Hematopoietic multipotent progenitor cell treated with erythropoietin and hydrocortisone succinate and interleukin-3 and kit ligand, for 15 days (in vitro differentiated cells): ENCODE data around the gene C5orf58.

ENCODE experiments used
- DNase-seq: peaks from one replicate; pipeline ENCODE4 v3.0.0-alpha.2; 2015; ENCODE audit warnings: low spot score

The C5orf58 gene

DNA sequence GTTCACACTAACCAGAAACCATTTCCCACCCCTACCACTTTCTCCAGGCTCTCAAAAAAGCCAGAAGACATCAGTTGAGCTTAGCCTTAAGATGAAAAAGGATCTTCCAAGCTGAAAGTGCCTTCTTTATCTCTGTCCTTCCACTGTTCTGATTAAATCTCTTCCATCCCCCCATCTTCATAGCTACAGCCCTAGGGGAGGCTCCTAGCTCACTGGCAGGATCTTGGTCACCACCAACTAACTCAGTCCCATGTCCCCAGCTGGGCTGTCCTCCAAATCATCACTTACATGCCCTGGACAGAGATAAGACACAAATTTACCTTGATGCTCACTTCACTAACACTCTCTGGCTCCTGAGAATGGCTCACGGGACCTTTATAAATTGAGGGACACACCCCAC is 50.5 kb downstream of the C5orf58 start:
- DNase-seq: no peak

GRCh38 chr5:170284231-170284630 is 51.4 kb downstream of the C5orf58 start:
- DNase-seq: no peak

DNA sequence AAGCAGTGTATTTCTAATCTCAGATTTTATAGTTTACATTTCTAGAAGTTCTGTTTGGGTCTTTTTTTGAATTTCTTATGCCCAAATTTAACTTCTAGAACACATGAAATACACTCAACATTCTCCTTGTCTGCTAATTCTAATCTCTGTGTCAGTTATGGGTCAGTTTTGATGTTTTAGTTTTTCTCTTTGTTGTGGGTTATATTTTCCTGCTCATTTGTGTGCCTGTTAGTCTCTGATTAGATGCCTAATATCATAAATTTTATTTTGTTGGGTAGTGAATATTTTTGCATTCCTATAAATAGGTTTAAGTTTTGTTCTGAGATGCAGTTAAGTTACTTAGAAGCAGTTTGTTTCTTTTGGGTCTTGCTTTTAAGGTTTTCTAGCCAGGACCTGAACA is 52.4 kb downstream of the C5orf58 start:
- no peak for DNase-seq

DNA sequence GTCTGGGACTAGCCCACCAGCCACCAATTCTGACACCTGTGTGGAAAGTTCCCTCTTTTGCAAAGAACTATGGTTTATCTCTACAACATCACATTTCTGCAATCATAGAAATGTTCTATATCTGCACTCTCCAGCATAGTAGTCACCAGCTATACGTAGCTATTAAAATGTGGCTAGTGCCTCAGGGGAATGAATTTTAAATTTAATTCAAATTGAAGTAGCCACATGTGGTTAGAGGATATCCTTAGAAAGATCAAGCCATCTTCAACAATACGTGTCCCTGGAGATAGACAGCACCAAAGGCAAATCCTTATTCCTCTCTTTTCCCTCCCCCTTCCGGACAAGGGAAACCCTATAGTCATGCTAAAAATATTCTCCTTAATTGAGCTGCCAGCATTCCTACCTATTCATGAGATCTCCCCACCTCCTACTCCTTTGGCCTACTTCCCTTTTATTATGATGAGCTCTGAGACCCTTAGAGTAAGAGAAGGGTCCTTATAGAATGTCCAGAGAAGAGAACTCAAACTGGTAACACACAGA is 53.7 kb downstream of the C5orf58 start:
- no peak for DNase-seq

DNA sequence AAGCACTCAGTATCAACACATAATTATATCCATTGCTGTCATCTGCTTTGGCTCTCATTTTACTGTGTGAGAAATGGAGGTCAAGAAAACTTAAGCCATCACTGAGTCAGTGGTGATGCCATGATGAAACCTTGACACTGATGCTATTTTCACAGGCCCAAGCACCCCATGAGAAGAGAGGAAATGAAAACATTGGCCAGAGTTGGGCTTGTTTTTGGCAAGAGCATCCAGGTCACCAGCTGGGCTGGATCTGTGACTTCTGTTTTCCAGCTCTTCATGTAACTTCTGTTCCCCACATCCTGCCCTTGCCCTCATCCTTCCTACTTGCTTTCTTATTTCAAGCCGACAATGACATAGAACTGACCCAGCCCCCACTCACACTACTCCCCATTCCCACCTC is 54.7 kb downstream of the C5orf58 start:
- no peak for DNase-seq

GRCh38 chr5:170288151-170288550 is 55.4 kb downstream of the C5orf58 start:
- DNase-seq: no peak

GRCh38 chr5:170288551-170288950 is 55.8 kb downstream of the C5orf58 start:
- DNase-seq: no peak

DNA sequence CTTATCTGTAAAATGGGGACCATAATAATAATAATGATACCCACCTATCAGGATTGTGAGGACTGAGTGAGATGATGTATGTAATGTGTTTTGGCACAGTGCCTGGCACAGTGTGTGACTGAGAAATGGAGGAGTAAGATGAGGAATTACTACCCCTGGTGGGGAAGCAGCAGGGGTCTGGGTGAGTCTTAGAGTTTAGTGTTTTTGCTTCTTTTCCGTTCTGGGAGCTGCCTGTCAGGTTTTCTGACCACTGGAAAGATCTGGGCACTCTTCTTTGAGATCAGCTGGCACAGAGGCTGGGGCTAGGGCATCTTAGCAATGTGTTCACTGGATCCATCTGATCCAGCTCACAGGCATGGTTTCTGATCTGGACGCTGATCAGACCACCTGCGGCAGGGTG is 56.3 kb downstream of the C5orf58 start:
- DNase-seq: no peak

DNA sequence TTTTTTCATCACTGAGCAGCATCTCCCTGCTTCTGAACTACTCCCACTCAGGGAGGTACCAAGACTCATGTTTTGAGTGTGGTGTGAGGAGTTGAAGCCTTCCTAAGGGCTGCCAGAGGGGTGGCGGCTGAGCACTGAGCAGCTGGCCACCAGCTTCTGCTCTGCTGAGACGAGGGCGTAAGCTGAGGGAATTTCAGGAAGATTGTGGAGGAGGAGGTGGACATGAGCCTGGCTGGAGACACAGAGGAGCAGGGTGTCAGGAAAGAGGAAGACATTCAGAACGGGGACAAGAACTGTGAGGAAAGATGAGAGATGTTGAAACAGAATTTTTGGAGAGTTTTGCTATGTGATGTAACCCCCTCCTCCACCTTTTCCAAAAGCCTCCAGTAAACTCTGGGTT is 57.0 kb downstream of the C5orf58 start:
- DNase-seq: no peak

GRCh38 chr5:170290498-170290897 is 57.7 kb downstream of the C5orf58 start:
- DNase-seq: no peak

GRCh38 chr5:170292179-170293104 is 59.7 kb downstream of the C5orf58 start:
- no peak for DNase-seq

- no peak for DNase-seq
Measured at GRCh38 chr5:170293273-170293672, 60.5 kb downstream of the C5orf58 start.

GRCh38 chr5:170294057-170294456 is 61.3 kb downstream of the C5orf58 start:
- DNase-seq: no peak

GRCh38 chr5:170294556-170294955 is 61.8 kb downstream of the C5orf58 start:
- DNase-seq: no peak
